ENCODE results near the gene SAMSN1.
"Not testable (repeated sequence)": the region's sequence is repeated elsewhere in the genome, so short reads cannot be mapped to it uniquely, and the experiment has no call there.

Gene SAMSN1

DNA sequence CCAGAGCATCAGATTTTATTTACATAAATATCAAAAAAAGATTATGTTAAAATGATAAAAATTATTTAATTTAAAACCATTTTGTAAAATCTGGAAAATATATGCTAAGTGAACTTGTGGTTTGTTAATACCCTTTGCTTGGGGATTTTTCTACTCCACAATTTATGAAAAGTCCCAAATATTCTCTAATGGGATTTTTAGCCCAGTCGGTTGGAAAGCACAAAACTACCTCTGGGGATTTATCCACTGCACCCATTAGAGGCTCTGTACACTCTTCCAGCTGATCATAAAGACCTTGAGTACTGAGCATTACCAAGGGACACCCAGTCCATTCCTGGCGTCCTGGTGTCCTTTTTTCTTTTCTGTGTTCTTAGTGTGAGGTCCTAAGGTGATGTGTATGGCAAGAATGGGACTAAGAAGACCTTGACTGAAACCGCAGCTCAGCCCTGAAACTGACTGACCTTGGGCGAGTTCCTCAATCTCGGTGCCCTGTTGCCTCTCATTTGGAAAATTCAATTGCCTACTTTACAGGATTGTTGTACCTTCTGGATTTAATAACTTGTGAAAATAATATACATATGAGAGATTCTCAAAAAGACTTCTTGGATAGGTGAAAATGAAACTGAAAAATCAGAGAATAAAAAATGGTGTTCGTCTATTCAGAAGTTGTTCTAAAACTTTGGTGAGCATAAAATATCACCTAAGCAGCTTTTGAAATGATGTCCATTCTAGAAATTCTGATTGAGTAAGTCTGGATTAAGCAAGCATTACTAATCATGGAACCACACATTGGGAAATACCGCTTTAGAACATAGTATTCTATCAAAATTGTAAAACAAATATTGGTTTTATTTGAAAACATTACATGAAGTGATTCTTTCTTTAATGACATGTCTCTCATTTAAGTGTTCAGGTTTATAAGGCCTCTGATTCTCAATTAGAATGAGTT is 21.5 kb upstream of the SAMSN1 start:
- no peak for DNase-seq

DNA sequence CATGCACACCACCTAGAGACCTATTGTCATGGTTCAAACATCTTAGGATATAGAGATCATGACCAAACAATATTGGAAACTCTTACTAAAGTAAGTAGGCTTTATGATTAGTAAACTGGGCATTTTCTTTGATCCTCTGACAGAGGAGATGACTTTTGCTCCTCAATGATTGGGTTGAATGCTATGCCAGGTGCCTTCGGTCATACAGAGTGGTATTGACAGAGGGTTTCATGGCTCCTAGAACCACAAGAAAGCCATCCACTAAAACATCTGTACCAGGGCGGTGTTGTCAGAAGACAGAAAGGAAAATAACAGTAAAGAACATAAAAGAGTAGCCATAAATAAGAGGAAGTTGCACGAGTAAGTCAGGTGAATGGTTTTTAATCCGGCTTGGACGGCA is 20.8 kb upstream of the SAMSN1 start:
- DNase-seq = no peak

DNA sequence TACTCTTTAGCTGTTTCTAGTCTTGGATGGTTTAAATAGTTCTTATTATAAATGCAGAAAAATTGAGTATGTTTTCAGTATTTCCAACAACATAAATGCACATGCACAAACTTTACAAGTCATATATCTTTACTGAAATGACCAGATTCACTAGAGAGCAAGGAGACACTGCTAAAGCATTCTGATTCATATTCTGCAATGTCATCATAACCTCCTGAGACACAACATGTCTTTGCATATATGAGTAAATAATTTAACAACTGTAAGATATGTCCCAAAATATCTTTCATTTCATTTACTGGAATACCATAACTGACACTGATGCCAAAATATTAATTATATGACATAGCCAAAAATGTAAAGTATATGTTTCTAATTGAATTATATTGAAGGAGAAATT is 16.8 kb upstream of the SAMSN1 start:
- no peak for DNase-seq

DNA sequence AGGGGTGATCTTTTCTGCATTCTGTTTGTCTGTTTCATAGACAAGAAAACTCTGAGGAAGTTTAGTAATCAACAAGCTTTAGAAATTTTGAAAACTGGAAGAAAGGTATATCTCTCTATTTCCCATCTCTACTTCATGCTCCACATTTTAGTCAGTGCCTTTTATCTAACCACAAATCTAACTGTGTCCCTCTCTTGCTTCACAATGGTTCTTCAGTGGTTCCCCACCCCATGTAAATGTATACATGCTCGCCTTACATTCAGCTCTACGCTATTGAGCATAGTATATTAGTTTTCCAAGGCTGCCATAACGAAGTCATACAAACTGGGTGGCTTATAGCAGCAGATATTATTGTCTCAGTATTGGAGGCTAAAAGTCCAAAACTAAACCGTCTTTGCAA is 14.4 kb upstream of the SAMSN1 start:
- no peak for DNase-seq

DNA sequence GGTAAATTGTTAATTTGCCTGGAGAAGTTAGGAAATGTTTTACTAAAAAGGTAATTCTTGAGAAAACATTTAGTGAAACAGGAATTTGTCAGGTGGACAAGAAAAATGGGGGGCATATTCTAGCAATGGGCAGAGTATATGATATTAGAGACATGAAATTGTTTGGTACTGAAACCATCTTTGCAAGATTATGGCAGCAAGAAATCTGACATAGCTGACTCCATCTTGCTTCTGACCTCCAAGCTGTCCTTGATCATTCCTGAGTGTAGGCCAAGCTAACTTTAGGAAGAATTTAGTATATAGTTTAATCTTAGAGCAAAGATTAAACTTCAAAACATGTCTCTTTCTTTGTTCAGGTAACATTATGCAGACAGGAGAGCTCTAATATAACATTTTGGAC is 14.0 kb upstream of the SAMSN1 start:
- DNase-seq = no peak

DNA sequence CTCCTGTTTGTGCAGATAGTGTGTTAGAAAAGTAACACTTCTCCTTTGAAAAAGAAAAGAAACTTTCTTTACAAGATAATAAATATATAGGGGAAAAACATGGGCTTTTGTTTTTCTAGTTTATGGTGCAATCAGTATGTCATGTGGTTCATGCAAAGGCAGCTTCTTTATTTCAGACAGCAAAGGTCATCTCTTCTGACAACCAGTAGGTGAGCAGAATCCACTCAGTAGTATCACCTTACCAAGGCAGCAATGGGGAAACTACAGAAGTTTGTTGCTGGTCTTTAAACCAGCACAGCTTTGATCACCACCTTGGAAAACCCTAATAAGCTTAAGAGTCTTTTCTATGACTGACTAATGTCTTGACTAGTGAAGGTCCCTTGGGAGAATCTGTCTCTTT is 13.0 kb upstream of the SAMSN1 start:
- no peak for DNase-seq

DNA sequence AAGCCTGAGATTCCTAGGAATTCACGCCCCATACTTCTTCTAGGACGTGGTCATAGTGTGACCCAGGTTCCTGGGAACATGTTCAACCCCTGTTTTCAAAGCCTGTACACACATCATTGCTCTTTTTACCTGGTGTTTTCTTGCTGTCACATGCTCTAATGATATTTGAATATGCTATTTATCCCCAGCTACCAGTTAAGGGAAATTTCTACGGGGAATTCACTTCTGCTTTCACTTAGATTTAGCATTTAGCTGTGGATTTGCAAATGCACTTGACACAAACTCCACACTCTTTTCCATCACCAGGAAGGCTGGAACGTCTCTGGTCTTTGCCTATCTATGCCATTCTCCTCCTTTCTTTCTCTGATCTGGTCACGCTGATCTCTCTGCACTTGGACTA is 11.3 kb upstream of the SAMSN1 start:
- DNase-seq = no peak

DNA sequence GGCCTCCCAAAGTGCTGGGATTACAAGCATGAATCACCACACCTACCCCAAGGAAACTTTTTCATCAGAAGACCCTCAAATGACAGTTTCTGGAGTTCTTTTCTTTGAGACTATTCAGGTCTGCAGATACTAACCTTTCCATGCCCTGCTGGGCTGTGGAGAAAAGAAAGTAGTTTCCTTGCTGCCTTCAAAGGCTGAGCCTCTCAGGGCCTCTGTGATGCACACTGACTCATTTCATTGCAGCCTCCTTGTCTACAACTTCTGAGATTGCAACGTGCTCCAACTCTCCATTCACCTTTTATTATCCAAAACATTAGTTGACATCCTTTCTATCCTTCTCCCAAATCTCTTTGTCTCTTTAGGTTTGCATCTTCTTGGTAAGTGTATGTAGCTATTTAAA is 8.8 kb upstream of the SAMSN1 start:
- DNase-seq = no peak

DNA sequence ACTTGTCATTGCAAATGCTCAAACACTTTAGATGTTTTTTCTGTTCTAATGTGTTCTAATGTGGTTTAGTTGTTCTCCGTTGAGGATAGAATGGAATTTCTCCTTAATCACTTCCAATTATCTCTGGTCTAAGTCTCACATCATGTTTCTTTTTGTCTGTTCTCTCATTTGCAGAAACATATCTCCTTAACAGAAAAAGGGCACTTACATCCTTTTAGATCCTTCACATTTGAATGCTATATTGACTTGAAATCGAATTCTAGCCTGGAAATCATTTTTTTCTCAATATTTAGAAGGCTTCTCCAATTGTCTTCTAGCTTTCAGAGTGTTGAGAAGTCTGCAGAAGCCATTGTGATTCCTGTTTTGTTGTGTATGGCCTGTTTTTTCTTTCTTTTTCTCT is 7.3 kb upstream of the SAMSN1 start:
- DNase-seq = no peak

DNA sequence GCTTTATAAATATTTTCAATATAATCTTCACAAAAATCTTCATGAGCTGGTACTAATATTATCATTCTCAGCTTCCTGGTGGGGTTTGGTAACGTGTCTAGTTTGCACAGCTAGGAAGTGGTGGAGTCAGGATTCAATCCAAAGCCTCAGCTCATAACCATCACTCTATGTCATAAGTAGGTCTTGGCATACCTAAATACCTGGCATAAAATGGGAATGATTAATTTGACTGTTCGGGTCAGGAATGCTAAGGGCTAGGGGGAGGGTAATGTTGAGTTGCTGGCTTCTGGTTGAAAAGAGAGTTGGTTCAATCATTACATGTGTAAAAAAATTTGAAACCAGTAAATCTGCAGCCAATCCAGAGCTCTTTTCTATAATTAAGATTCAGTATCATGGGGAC is 5.6 kb upstream of the SAMSN1 start:
- DNase-seq = no peak

DNA sequence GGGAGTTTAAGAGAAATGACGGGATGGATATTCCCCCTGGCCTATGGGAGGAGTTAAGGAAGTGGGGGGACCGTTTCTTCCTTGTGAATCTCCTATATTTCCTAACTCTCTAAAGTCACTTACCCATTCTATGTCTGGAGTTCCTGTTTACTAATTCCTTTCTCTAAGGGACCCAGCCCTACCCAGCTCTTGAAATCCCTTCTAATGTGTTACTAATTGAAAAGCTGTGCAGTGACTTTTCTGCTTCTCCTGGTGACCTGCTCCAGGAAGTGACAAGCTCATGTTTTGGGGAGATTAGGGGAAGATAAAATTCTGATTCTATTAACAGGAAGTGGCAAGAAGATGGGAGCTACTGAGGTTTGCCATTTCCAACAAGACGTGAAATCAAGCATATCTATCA is 4.0 kb upstream of the SAMSN1 start:
- no peak for DNase-seq

DNA sequence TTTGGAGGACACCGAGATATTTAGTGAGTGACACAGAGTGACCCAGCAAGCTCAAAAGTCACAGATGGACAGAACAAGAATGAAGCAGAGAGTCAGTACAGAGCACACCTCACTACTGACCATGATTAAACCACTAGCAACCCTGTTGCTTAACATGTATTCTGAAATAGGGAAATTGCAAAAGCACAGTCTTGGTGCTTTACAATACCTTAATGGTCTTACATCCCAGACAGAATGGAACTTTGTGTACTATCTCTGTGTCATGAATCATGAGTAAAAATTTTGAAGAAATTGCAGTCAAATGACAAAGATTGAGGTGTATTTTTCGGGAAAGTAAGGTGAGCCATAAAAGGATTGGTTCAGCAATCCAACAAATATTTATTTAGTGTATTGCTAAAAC is 2.7 kb upstream of the SAMSN1 start:
- no peak for DNase-seq

DNA sequence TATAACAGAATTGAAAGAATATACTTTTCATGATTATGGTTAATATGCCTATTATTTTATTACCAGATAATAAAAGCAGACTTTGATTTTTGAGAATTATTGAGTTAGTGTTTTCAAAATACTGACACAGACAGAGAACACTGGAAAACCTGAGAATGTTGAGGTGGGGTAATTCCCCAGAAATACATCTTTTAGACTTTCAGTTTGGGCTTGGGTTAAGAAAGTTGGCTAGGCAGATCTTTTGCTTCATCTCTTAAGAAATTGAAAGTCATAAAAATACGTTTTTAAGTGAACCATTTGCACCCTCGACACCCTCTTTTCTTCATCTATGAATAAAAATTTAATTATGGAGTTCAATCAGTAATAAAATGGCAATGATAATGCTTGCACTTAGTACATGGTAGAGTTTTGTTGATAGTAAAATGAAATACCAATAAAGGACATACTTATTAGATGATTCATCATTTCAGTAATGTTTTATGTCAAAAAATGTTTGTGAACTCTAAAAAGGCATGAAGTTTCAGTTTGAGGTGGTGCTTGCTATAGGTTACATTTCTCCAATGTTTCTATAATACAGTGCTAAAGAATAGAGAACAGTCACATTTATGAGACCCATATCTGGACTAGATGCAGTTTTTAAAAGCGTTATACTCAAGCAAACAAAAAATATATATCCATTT is 1.9 kb upstream of the SAMSN1 start:
- no peak for DNase-seq

DNA sequence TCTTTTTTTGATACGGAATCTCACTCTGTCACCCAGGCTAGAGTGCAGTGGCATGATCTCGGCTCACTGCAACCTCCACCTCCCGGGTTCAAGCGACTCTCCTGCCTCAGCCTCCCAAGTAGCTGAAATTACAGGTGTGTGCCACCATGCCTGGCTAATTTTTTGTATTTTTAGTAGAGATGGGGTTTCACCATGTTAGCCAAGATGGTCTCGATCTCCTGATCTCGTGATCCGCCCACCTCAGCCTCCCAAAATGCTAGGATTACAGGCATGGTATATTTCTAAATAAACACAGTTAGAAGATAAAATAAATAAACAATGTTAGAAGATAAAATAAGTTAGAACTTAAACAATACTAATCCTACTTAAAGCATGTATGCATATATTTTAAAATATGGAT is 604 bp upstream of the SAMSN1 start:
- DNase-seq = not testable (repeated sequence)

DNA sequence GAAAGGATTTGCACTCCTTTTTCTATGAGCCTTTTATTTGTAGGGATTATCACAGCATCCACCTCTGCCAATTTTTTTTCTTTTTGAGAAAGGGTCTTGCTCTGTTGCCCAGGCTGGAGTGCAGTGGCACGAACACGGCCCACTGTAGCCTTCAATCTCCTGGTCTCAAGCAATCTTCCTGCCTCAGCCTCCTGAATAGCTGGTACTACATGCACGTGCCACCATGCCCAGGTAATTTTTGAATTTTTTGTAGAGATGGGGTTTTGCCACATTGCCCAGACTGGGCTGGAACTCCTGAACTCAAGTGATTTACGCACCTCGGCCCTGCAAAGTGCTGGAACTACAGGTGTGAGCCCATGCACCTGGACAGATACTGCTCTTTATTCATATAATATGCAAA is 2.1 kb downstream of the SAMSN1 start:
- no peak for DNase-seq

DNA sequence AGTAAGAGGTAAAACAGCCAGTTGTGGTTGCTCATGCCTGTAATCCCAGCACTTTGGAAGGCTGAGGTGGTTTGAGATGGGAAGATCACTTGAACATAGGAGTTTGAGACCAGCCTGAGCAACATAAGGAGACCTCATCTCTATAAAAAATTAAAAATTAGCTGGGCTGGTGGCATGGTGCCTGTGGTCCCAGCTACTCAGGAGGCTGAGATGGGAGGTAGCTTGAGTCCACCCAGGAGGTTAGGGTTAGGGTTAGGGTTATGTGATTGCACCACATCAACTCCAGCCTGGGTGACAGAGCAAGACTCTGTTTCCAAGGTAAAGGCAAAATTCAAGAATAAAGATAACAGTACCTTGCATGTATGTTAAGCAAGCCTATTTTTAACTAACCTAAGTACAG is 3.5 kb downstream of the SAMSN1 start:
- no peak for DNase-seq

DNA sequence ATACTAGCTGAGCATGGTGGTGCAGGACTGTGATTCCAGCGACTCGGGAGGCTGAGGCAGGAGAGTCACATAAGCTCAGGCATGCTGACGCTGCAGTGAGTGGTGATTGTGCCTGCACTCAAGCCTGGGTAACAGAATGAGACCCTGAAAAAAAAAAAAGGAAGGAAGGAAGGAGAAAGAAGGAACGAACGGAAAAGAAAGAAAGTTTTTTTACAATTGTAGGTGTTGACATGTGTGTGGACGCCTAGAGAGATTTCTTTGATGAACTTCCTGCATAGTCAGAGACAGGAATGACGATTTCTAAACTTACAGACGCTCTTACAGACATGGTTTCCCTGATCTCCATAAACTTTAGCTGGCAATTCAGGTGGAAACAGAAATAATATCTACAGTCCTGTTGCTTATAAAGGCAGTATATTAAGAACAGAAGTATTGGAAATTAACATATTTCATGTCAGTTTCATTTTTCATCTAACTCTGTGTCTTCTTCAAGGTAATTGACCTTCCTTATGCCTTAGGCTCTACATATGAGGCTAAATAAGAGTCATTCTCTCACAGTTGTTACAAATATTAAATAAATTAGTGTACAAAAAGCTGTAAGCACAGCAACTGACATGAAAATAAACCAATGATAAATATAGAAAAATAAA is 4.1 kb downstream of the SAMSN1 start:
- no peak for DNase-seq

DNA sequence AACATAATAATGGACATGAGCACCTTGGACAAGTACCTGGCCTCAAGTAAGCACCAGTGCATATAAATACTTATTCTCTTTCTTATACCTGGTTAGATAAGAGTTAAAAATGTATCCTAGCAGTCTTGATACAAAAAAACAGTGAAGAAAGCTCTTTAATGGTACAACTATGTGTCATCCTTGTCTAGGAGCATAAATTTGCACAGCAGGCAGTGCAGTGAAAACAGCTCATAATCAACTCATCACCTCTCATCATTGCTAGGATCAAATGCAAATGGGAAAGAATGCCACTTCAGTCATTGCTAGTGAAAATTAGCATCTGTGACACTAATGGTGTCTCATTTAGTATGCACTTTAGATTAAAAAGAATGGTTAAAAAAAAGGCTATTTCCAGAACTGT is 7.6 kb downstream of the SAMSN1 start:
- peak in 2 of 56 donors; percentile 17 to 36 for DNase-seq

DNA sequence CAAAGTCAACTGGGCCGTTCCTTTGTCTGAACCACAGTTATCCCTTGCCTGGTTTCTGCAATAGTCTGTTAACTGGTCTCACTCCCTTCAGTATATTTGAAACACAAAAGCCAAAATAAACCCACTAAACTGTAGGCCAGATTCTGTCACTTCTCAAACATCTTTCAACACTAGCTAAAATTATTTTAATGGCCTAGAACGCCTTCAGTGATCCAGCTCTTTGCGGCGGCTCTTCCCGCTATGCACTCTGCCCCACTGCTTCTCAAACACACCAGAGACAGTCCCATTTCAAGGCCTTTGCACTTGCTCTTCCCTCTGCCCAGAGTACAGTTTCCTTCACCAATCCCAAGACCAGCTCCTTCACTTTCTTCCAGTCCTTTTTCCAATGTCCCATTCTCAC is 9.2 kb downstream of the SAMSN1 start:
- DNase-seq = no peak

DNA sequence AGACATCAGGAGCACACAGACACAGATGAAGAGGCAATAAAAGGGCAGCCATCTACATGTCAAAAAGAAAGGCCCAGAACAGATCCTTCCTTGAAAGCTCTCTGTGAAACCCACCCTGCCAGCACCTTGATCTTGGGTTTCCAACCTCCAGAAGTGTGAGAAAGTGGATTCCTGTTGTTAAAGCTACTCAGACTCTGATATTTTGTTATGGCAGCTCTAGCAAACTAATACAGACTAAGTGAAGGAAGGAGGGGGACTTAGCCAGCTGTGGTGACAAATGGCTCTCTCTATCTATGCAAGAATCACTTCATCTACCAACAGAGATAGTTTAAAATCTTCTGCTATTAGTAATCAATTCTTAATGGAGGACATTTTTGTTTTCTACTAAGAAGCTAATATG is 10.4 kb downstream of the SAMSN1 start:
- no peak for DNase-seq

DNA sequence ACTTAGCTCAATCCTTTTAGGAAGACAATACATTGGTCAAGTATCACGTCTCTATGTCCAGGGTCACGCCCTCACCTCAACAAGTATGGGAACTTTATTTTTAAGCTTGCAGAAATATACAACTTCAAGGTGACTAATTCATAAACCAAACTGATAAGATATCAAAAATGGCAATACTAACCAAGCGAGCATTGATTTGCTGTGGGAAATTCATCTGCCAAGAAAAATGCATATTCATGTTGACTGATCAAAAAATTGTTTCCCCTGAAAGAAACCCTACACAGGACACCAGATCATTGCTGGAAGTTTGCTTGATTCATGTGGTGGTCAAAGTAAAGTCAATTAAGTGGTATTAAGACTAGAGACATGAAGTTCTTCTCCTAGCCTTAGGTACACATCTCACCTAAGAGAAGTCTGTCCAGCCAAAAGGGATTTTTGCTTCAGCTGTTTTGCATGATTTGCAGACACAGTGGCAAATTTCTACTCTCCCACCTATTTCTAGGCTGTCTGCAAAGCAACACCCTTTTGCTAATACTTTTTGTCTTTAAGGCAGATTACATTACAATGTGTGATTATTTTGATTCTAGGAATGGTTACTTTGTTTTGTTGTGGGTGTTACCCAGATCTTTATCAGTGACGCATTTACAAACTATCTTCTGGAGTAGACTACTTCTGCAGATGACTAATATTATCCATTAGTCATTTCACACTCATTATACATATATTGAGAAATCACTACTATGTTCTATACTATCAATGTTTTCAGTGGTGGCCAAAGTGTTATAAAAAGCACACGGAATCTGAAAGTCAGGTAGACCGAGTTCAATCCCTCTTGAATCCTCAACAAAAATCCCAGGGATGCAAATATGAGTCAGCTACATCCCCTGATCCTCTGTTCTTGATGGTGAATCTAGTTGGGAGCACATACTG is 12.4 kb downstream of the SAMSN1 start:
- DNase-seq = no peak
